GM21360 (cell line): ENCODE measurements around the gene RPS6KA2.

Experiments used
- ATAC-seq: cut with Tn5 transposase; IDR thresholded peaks from one replicate; pipeline ENCODE4 v1.9.1; 2021; ENCODE audit warnings: mild to moderate bottlenecking, moderate library complexity; ENCODE audit not compliant: unreplicated experiment

RPS6KA2 gene

GRCh38 chr6:166508726-166509125 is 118.3 kb downstream of the RPS6KA2 start:
- no peak for ATAC-seq

GRCh38 chr6:166507809-166508564 is 119.1 kb downstream of the RPS6KA2 start:
- no peak for ATAC-seq

GRCh38 chr6:166507380-166507779 is 119.7 kb downstream of the RPS6KA2 start:
- no peak for ATAC-seq

GRCh38 chr6:166505133-166505905 is 121.7 kb downstream of the RPS6KA2 start:
- no peak for ATAC-seq

- no peak for ATAC-seq
Observed at GRCh38 chr6:166504100-166504499, 123.0 kb downstream of the RPS6KA2 start.

GRCh38 chr6:166503167-166503744 is 123.8 kb downstream of the RPS6KA2 start:
- no peak for ATAC-seq

GRCh38 chr6:166502453-166502852 is 124.6 kb downstream of the RPS6KA2 start:
- ATAC-seq = no peak

- ATAC-seq = no peak
Observed at GRCh38 chr6:166501246-166501645, 125.8 kb downstream of the RPS6KA2 start.

GRCh38 chr6:166500246-166500645 is 126.8 kb downstream of the RPS6KA2 start:
- ATAC-seq = no peak

GRCh38 chr6:166499350-166500163 is 127.5 kb downstream of the RPS6KA2 start:
- peak; percentile 71 for ATAC-seq

- ATAC-seq = no peak
Observed at GRCh38 chr6:166498661-166499349, 128.2 kb downstream of the RPS6KA2 start.

GRCh38 chr6:166498228-166498627 is 128.8 kb downstream of the RPS6KA2 start:
- ATAC-seq = no peak

- no peak for ATAC-seq
Observed at GRCh38 chr6:166497087-166497899, 129.8 kb downstream of the RPS6KA2 start.

- no peak for ATAC-seq
Observed at GRCh38 chr6:166496460-166496859, 130.6 kb downstream of the RPS6KA2 start.

GRCh38 chr6:166495487-166496314 is 131.3 kb downstream of the RPS6KA2 start:
- ATAC-seq = no peak

GRCh38 chr6:166494757-166495486 is 132.1 kb downstream of the RPS6KA2 start:
- ATAC-seq = no peak

GRCh38 chr6:166494101-166494441 is 133.0 kb downstream of the RPS6KA2 start:
- ATAC-seq = no peak

GRCh38 chr6:166493427-166494100 is 133.5 kb downstream of the RPS6KA2 start:
- ATAC-seq = no peak
